ENCODE measurements around the gene PDIA3. TPM values are rescaled to one million over a fixed set of nuclear protein-coding genes. Genes with fewer than 3 reads are reported as not detected.
"Not testable (repeated sequence)": the region's sequence is repeated elsewhere in the genome, so short reads cannot be mapped to it uniquely, and the experiment has no call there.

Gene PDIA3
- 167 TPM for polyA plus RNA-seq (2013, experiment 1 of 2)
- polyA plus RNA-seq (2013, experiment 2 of 2), result 163 TPM

- H2BK120ac ChIP-seq (ENCODE audit: low read depth, low read length); H3K9me3 ChIP-seq (replicated peaks in 1 of 2; ENCODE audit: control insufficient read depth in 2 of 2, insufficient read depth in 1 of 2, low read depth in 1 of 2, low read length in 2 of 2); H2AK5ac ChIP-seq (ENCODE audit: low read depth, low read length); H4K8ac ChIP-seq (ENCODE audit: low read depth, low read length); H3K27me3 ChIP-seq (ENCODE audit: control insufficient read depth in 3 of 3, insufficient read depth in 3 of 3, low read depth in 1 of 3, low read length in 3 of 3); H2BK12ac ChIP-seq (ENCODE audit: low read length); H3K4ac ChIP-seq (ENCODE audit: low read length); H4K91ac ChIP-seq (ENCODE audit: low read depth, low read length, poor library complexity); H2BK15ac ChIP-seq (ENCODE audit: low read length); H3K4me1 ChIP-seq (ENCODE audit: control insufficient read depth in 2 of 2, insufficient read depth in 1 of 2, low read depth in 1 of 2, low read length in 2 of 2); H3K79me1 ChIP-seq (ENCODE audit: low read depth, low read length); H2BK5ac ChIP-seq (ENCODE audit: low read length): not testable (repeated sequence)
- Histone ChIP-seq H3K36me3 (replicated peaks in 1 of 2; ENCODE audit: control insufficient read depth in 2 of 2, insufficient read depth in 2 of 2, low read length in 2 of 2) (peaks cover 0 to 27% of the 10 kb centered on the region in 2 donors), H3K4me2 (ENCODE audit: insufficient read depth, low read length, poor library complexity, severe bottlenecking) (peak within 1 kb of the TSS; percentile 49), H3K27ac (replicated peaks; ENCODE audit: low read length) (peak within 1 kb of the TSS; percentile 87), H3K23ac (ENCODE audit: low read depth, low read length, poor library complexity) (peak within 1 kb of the TSS; percentile 89), H3K9ac (ENCODE audit: low read depth, low read length, poor library complexity) (peak within 1 kb of the TSS; percentile 91), H3K4me3 (ENCODE audit: low read length in 2 of 2) (peak within 1 kb of the TSS; percentile 70 to 95), H3K18ac (ENCODE audit: low read length) (peak within 1 kb of the TSS; percentile 95), H3K14ac (ENCODE audit: low read length) (peak within 1 kb of the TSS; percentile 75), H2AFZ (ENCODE audit: low read length) (peak within 1 kb of the TSS; percentile 92)
- WGBS, 2 donors (ENCODE audit: extremely low coverage in 2 of 2, insufficient read length in 2 of 2, insufficient replicate concordance in 1 of 2), result no CpG with 5 or more reads among the region's 84 CpGs
- DNase-seq (ENCODE audit: low spot score), result peak; percentile 89
Measured at GRCh38 chr15:43746245-43746902, at the start of gene PDIA3. Gene PDIA3 (plus strand): TSS chr15:43746438. CDS start chr15:43746540, 102 bp downstream.

GRCh38 chr15:43702174-43702573 lies 44.1 kb upstream of the PDIA3 start:
- Histone ChIP-seq H3K27ac (replicated peaks; ENCODE audit: low read length) (no peak overlapping the region), H4K91ac (ENCODE audit: low read depth, low read length, poor library complexity) (no peak overlapping the region), H3K23ac (ENCODE audit: low read depth, low read length, poor library complexity) (no peak overlapping the region), H4K8ac (ENCODE audit: low read depth, low read length) (no peak overlapping the region), H2BK5ac (ENCODE audit: low read length) (no peak overlapping the region), H3K79me1 (ENCODE audit: low read depth, low read length) (no peaks in the 10 kb centered on the region), H3K4me1 (ENCODE audit: control insufficient read depth in 2 of 2, insufficient read depth in 1 of 2, low read depth in 1 of 2, low read length in 2 of 2) (no peaks in the 10 kb centered on the region), H3K4me3 (ENCODE audit: low read length in 2 of 2) (no peak overlapping the region), H2BK12ac (ENCODE audit: low read length) (no peak overlapping the region), H3K9me3 (replicated peaks in 1 of 2; ENCODE audit: control insufficient read depth in 2 of 2, insufficient read depth in 1 of 2, low read depth in 1 of 2, low read length in 2 of 2) (no peaks in the 10 kb centered on the region), H3K14ac (ENCODE audit: low read length) (no peak overlapping the region), H3K18ac (ENCODE audit: low read length) (no peak overlapping the region), H2AK5ac (ENCODE audit: low read depth, low read length) (no peak overlapping the region), H3K36me3 (replicated peaks in 1 of 2; ENCODE audit: control insufficient read depth in 2 of 2, insufficient read depth in 2 of 2, low read length in 2 of 2) (no peaks in the 10 kb centered on the region), H3K9ac (ENCODE audit: low read depth, low read length, poor library complexity) (no peak overlapping the region), H3K27me3 (ENCODE audit: control insufficient read depth in 3 of 3, insufficient read depth in 3 of 3, low read depth in 1 of 3, low read length in 3 of 3) (no peaks in the 10 kb centered on the region), H2BK120ac (ENCODE audit: low read depth, low read length) (no peak overlapping the region), H2AFZ (ENCODE audit: low read length) (no peak overlapping the region), H2BK15ac (ENCODE audit: low read length) (no peak overlapping the region), H3K4ac (ENCODE audit: low read length) (no peak overlapping the region), H3K4me2 (ENCODE audit: insufficient read depth, low read length, poor library complexity, severe bottlenecking) (no peak overlapping the region)
- WGBS, 2 donors (ENCODE audit: extremely low coverage in 2 of 2, insufficient read length in 2 of 2, insufficient replicate concordance in 1 of 2), result no CpG with 5 or more reads among the region's 7 CpGs
- no peak for DNase-seq (ENCODE audit: low spot score)

GRCh38 chr15:43702701-43703424 lies 43.4 kb upstream of the PDIA3 start:
- Histone ChIP-seq H3K36me3 (replicated peaks in 1 of 2; ENCODE audit: control insufficient read depth in 2 of 2, insufficient read depth in 2 of 2, low read length in 2 of 2) (no peaks in the 10 kb centered on the region), H2AK5ac (ENCODE audit: low read depth, low read length) (no peak overlapping the region), H2AFZ (ENCODE audit: low read length) (no peak overlapping the region), H3K4ac (ENCODE audit: low read length) (no peak overlapping the region), H3K14ac (ENCODE audit: low read length) (no peak overlapping the region), H3K79me1 (ENCODE audit: low read depth, low read length) (no peaks in the 10 kb centered on the region), H3K27ac (replicated peaks; ENCODE audit: low read length) (no peak overlapping the region), H3K18ac (ENCODE audit: low read length) (no peak overlapping the region), H2BK120ac (ENCODE audit: low read depth, low read length) (no peak overlapping the region), H4K8ac (ENCODE audit: low read depth, low read length) (no peak overlapping the region), H3K9me3 (replicated peaks in 1 of 2; ENCODE audit: control insufficient read depth in 2 of 2, insufficient read depth in 1 of 2, low read depth in 1 of 2, low read length in 2 of 2) (no peaks in the 10 kb centered on the region), H2BK12ac (ENCODE audit: low read length) (no peak overlapping the region), H2BK5ac (ENCODE audit: low read length) (no peak overlapping the region), H3K27me3 (ENCODE audit: control insufficient read depth in 3 of 3, insufficient read depth in 3 of 3, low read depth in 1 of 3, low read length in 3 of 3) (no peaks in the 10 kb centered on the region), H3K4me2 (ENCODE audit: insufficient read depth, low read length, poor library complexity, severe bottlenecking) (no peak overlapping the region), H4K91ac (ENCODE audit: low read depth, low read length, poor library complexity) (no peak overlapping the region), H3K4me3 (ENCODE audit: low read length in 2 of 2) (no peak overlapping the region), H2BK15ac (ENCODE audit: low read length) (no peak overlapping the region), H3K23ac (ENCODE audit: low read depth, low read length, poor library complexity) (no peak overlapping the region), H3K4me1 (ENCODE audit: control insufficient read depth in 2 of 2, insufficient read depth in 1 of 2, low read depth in 1 of 2, low read length in 2 of 2) (no peaks in the 10 kb centered on the region), H3K9ac (ENCODE audit: low read depth, low read length, poor library complexity) (no peak overlapping the region)
- DNase-seq (ENCODE audit: low spot score), result no peak
- WGBS, 2 donors (ENCODE audit: extremely low coverage in 2 of 2, insufficient read length in 2 of 2, insufficient replicate concordance in 1 of 2), result no CpG with 5 or more reads among the region's 8 CpGs

DNA sequence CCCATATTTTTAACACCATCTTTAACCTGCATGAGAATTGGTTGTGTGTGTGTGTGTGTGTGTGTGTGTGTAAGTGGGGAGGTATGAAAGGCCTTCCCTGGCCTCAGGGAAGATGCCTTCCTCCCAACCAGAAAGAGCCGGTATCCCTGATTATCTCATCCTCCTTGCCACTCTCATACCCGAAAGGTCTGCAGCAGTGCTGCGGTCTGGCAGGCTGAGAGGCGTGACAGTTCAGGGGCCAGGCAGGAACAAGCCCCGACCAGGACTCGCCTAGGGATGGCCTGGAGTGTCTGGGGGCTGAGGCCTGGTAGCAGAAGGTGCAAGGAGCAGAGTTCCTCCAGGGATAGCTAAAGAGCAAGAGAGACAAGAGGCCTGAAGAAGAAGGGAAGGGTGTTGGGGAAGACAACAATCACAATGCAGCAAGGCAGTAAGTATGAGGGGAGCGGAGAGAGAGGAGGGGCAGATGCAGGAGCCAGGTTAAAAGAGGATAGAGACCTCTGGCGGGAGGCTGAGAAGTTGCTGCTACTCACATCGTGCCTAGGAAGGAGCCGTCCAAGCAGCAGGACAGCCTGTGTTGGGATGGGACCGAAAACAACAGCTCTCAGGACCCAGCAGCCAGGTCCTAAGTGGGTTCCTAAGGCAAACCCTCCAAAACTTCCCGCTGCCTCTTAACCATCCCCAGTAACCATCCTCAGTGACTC lies 35.7 kb upstream of the PDIA3 start:
- not testable (repeated sequence) for DNase-seq (ENCODE audit: low spot score); H4K8ac ChIP-seq (ENCODE audit: low read depth, low read length); H3K4me3 ChIP-seq (ENCODE audit: low read length in 2 of 2); H2AK5ac ChIP-seq (ENCODE audit: low read depth, low read length); H3K79me1 ChIP-seq (ENCODE audit: low read depth, low read length); H2AFZ ChIP-seq (ENCODE audit: low read length); H3K4ac ChIP-seq (ENCODE audit: low read length); H3K4me1 ChIP-seq (ENCODE audit: control insufficient read depth in 2 of 2, insufficient read depth in 1 of 2, low read depth in 1 of 2, low read length in 2 of 2); H4K91ac ChIP-seq (ENCODE audit: low read depth, low read length, poor library complexity); H3K9me3 ChIP-seq (replicated peaks in 1 of 2; ENCODE audit: control insufficient read depth in 2 of 2, insufficient read depth in 1 of 2, low read depth in 1 of 2, low read length in 2 of 2); H3K27ac ChIP-seq (replicated peaks; ENCODE audit: low read length); H2BK120ac ChIP-seq (ENCODE audit: low read depth, low read length); H3K4me2 ChIP-seq (ENCODE audit: insufficient read depth, low read length, poor library complexity, severe bottlenecking); H2BK15ac ChIP-seq (ENCODE audit: low read length); H3K9ac ChIP-seq (ENCODE audit: low read depth, low read length, poor library complexity); H3K14ac ChIP-seq (ENCODE audit: low read length); H3K27me3 ChIP-seq (ENCODE audit: control insufficient read depth in 3 of 3, insufficient read depth in 3 of 3, low read depth in 1 of 3, low read length in 3 of 3); H2BK5ac ChIP-seq (ENCODE audit: low read length); H3K18ac ChIP-seq (ENCODE audit: low read length); H3K36me3 ChIP-seq (replicated peaks in 1 of 2; ENCODE audit: control insufficient read depth in 2 of 2, insufficient read depth in 2 of 2, low read length in 2 of 2); H2BK12ac ChIP-seq (ENCODE audit: low read length); H3K23ac ChIP-seq (ENCODE audit: low read depth, low read length, poor library complexity)
- no CpG with 5 or more reads among the region's 12 CpGs for WGBS, 2 donors (ENCODE audit: extremely low coverage in 2 of 2, insufficient read length in 2 of 2, insufficient replicate concordance in 1 of 2)
